Neural progenitor cell (in vitro differentiated cells): ENCODE measurements around the gene CRB2. TPM values are rescaled to one million over a fixed set of nuclear protein-coding genes. Genes with fewer than 3 reads are reported as not detected.

Source experiments
- DNase-seq: peaks from one replicate; pipeline ENCODE4 v3.0.0-alpha.2; 2016; ENCODE audit warnings: low spot score
- H2AFZ ChIP-seq: fragments of 200-600 bp; sonication (generic); replicated peaks from 2 replicates; pipeline ENCODE4 v1.6.1; 2016; ENCODE audit warnings: antibody characterized with exemption
- H3F3A ChIP-seq: fragments of 200-600 bp; sonication (generic); 2 replicates; pipeline ENCODE4 v1.6.1; 2016; ENCODE audit warnings: antibody characterized with exemption, low read depth
- H3K27ac ChIP-seq: fragments of 200-600 bp; sonication (generic); 2 replicates; pipeline ENCODE4 v1.5.1; 2016; ENCODE audit warnings: mild to moderate bottlenecking
- H3K27me3 ChIP-seq: fragments of 200-600 bp; sonication (generic); 2 replicates; pipeline ENCODE4 v1.6.1; 2016; ENCODE audit warnings: mild to moderate bottlenecking, moderate library complexity
- H3K36me3 ChIP-seq: fragments of 200-600 bp; sonication (generic); 2 replicates; pipeline ENCODE4 v1.5.1; 2016
- H3K4me1 ChIP-seq: fragments of 200-600 bp; sonication (generic); 2 replicates; pipeline ENCODE4 v1.6.1; 2016; ENCODE audit warnings: mixed run types
- H3K4me2 ChIP-seq: fragments of 200-600 bp; sonication (generic); 2 replicates; pipeline ENCODE4 v1.6.1; 2016
- H3K4me3 ChIP-seq: fragments of 200-600 bp; sonication (generic); 2 replicates; pipeline ENCODE4 v1.5.1; 2016
- H3K79me2 ChIP-seq: fragments of 200-600 bp; sonication (generic); 2 replicates; pipeline ENCODE4 v1.6.1; 2016; ENCODE audit warnings: low read depth
- H3K9ac ChIP-seq: fragments of 200-600 bp; sonication (generic); 2 replicates; pipeline ENCODE4 v1.6.1; 2016
- H3K9me3 ChIP-seq: fragments of 200-600 bp; sonication (generic); 2 replicates; pipeline ENCODE4 v1.5.1; 2016; ENCODE audit warnings: low read depth
- H4K20me1 ChIP-seq: fragments of 200-600 bp; sonication (generic); 2 replicates; pipeline ENCODE4 v1.6.1; 2016; ENCODE audit warnings: low read depth
- H3K27ac Mint-ChIP-seq: 3 replicates; pipeline ENCODE4 v1.8.0; 2021; ENCODE audit warnings: mixed read lengths
- H3K27me3 Mint-ChIP-seq: 2 replicates; pipeline ENCODE4 v1.8.0; 2022; ENCODE audit warnings: low read depth, mild to moderate bottlenecking, inconsistent platforms, moderate library complexity, mixed read lengths; ENCODE audit not compliant: insufficient read depth
- H3K36me3 Mint-ChIP-seq: 3 replicates; pipeline ENCODE4 v1.8.0; 2021; ENCODE audit warnings: mixed read lengths
- H3K4me1 Mint-ChIP-seq: 3 replicates; pipeline ENCODE4 v1.8.0; 2021; ENCODE audit warnings: mixed read lengths
- H3K4me3 Mint-ChIP-seq: 3 replicates; pipeline ENCODE4 v1.8.0; 2021; ENCODE audit warnings: mild to moderate bottlenecking, moderate library complexity, mixed read lengths
- H3K9me3 Mint-ChIP-seq: 3 replicates; pipeline ENCODE4 v1.8.0; 2020; ENCODE audit warnings: mixed read lengths
- CTCF ChIP-seq: fragments of 200-600 bp; sonication (generic); IDR thresholded peaks from 2 replicates; pipeline ENCODE4 v1.5.1; 2017; ENCODE audit warnings: antibody characterized with exemption, mild to moderate bottlenecking
- EZH2 ChIP-seq: fragments of 200-600 bp; sonication (generic); IDR thresholded peaks from 2 replicates; pipeline ENCODE4 v1.6.1; 2017; ENCODE audit warnings: antibody characterized with exemption, mild to moderate bottlenecking, moderate library complexity
- EZH2phosphoT487 ChIP-seq: fragments of 200-600 bp; sonication (generic); IDR thresholded peaks from 2 replicates; pipeline ENCODE4 v1.6.1; 2017; ENCODE audit warnings: antibody characterized with exemption
- total RNA-seq: library from RNA; depleted of rRNA; stranded (reverse); fragments of >200 nt; gene quantifications from 2 replicates; pipeline ENCODE4 v1.2.3, GENCODE V29; 2015; ENCODE audit warnings: low replicate concordance

Gene CRB2
- total RNA-seq, 1 donor from 2014 or later = 18.5 TPM

- Mint-ChIP-seq H3K4me1 (peaks cover 49% of the 10 kb centered on the region), H3K4me3 (no peak overlapping the region), H3K27me3 (peaks cover 15% of the 10 kb centered on the region), H3K36me3 (no peaks in the 10 kb centered on the region), H3K27ac (peak overlapping the region; percentile 64), H3K9me3 (peaks cover 5% of the 10 kb centered on the region)
- Histone ChIP-seq H3K4me2 (no peak overlapping the region), H3K9me3 (no peaks in the 10 kb centered on the region), H3K27ac (no peak overlapping the region), H3K9ac (no peak overlapping the region), H3K36me3 (no peaks in the 10 kb centered on the region), H3K27me3 (no peaks in the 10 kb centered on the region), H3F3A (peaks cover 19% of the 10 kb centered on the region), H2AFZ (no peak overlapping the region), H3K79me2 (no peaks in the 10 kb centered on the region), H4K20me1 (peaks cover 4% of the 10 kb centered on the region), H3K4me1 (peaks cover 6% of the 10 kb centered on the region), H3K4me3 (no peak overlapping the region)
- TF ChIP-seq EZH2phosphoT487 (no peak), EZH2 (no peak)
- no peak for DNase-seq
Observed at GRCh38 chr9:123389698-123390097, 33.7 kb downstream of the CRB2 start.

DNA sequence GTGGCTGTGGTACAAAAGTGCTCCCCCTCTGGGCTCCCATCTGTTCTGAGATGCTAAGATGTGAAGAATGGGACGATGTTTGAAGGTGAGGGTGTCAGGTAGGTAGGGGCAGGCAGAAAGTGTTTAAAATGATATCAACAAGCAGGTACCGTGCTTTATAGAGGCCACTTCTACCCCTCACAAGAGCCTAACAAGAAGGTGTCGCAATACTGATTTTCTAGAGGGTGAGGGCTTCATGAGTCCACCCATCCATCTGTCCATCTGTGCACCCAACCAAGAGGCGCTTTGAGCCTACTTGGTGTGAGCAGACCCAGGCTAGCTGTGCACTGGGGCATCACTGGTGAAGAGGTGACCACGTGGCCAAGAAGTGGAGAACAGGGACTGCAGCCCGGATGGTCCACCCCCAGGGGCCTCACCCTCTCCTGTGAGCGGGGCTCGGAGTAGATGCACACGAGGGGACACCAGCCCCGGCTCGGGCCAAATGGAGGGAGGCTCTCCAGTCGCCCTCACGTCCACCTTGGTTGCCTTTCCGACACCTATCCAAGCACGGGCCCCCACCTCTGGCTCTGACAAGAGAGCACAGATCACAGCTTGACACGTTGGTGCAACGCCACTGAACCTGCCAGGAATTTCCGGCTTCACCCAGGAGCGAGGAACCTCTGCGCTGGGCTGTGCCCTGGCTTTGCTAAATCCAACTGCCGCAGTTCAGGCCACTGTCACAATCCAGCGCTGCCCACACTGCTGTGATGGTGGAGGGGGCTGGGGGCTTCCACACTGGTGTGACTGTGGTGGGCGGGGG lies 34.5 kb downstream of the CRB2 start:
- H3F3A ChIP-seq = peaks cover 13% of the 10 kb centered on the region
- Mint-ChIP-seq H3K36me3 (no peaks in the 10 kb centered on the region), H3K27ac (peak overlapping the region; percentile 64), H3K27me3 (peaks cover 10% of the 10 kb centered on the region), H3K4me3 (no peak overlapping the region), H3K4me1 (peaks cover 50% of the 10 kb centered on the region), H3K9me3 (peaks cover 5% of the 10 kb centered on the region)
- no peaks in the 10 kb centered on the region for H3K36me3 ChIP-seq
- no peak overlapping the region for H3K4me2 ChIP-seq
- no peak overlapping the region for H3K27ac ChIP-seq
- no peaks in the 10 kb centered on the region for H4K20me1 ChIP-seq
- H3K27me3 ChIP-seq = no peaks in the 10 kb centered on the region
- DNase-seq = no peak
- no peak overlapping the region for H3K9ac ChIP-seq
- H2AFZ ChIP-seq = no peak overlapping the region
- H3K4me1 ChIP-seq = peaks cover 8% of the 10 kb centered on the region
- H3K4me3 ChIP-seq = no peak overlapping the region
- TF ChIP-seq EZH2 (no peak), CTCF (no peak), EZH2phosphoT487 (no peak)
- H3K9me3 ChIP-seq = no peaks in the 10 kb centered on the region
- no peaks in the 10 kb centered on the region for H3K79me2 ChIP-seq

DNA sequence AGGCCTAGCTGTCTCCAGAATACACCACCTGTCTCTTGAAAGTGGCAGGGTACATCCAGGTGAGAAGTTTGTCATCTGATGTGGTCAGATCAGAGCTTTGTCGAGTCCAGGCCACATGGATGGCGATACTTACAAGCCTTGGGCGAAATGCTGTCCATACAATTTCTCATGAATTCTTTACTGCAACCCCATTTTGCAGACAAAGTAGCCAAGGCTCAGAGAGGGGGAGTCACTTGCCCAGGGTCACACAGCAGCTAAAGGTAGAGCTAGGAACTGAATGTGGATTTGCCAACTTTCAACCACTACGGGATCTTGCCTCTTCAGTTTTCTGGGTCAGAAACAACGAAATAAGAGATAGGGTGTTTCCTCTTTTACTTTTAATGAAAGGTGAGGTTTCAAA lies 35.2 kb downstream of the CRB2 start:
- TF ChIP-seq EZH2phosphoT487 (no peak), CTCF (no peak), EZH2 (no peak)
- H3F3A ChIP-seq = peaks cover 8% of the 10 kb centered on the region

DNA sequence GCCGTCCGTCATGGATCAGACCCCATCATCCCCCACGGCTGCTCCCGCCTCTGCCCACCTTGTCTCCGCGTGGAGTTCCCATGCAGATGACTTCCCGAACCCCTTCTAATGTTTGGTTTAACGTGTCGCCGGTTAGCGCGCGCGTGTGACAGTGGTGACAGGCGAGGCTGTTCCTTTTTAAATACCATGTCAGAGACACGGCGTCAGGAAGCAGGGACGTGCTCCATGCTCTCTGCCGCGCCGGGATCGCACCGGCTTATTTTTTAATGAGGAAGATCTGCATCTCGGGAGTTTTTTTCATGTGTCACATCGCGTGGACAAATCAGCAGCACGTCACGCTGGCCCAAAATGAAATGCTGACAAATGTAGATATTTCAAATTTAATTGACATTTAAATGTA lies 35.9 kb downstream of the CRB2 start:
- peaks cover 10% of the 10 kb centered on the region for H3K27me3 Mint-ChIP-seq
- no peaks in the 10 kb centered on the region for H3K9me3 ChIP-seq
- no peak overlapping the region for H3K27ac ChIP-seq
- no peak overlapping the region for H2AFZ ChIP-seq
- H3K4me1 Mint-ChIP-seq = peaks cover 60% of the 10 kb centered on the region
- H3K27me3 ChIP-seq = no peaks in the 10 kb centered on the region
- H3K4me2 ChIP-seq = no peak overlapping the region
- H3K4me3 ChIP-seq = no peak overlapping the region
- H4K20me1 ChIP-seq = no peaks in the 10 kb centered on the region
- no peak overlapping the region for H3K9ac ChIP-seq
- no peak overlapping the region for H3K4me3 Mint-ChIP-seq
- H3K79me2 ChIP-seq = no peaks in the 10 kb centered on the region
- H3K27ac Mint-ChIP-seq = peak overlapping the region; percentile 80
- no peak for DNase-seq
- TF ChIP-seq EZH2 (no peak), EZH2phosphoT487 (no peak), CTCF (no peak)
- H3K36me3 ChIP-seq = no peaks in the 10 kb centered on the region
- peaks cover 10% of the 10 kb centered on the region for H3K4me1 ChIP-seq
- peaks cover 8% of the 10 kb centered on the region for H3F3A ChIP-seq
- H3K36me3 Mint-ChIP-seq = no peaks in the 10 kb centered on the region
- H3K9me3 Mint-ChIP-seq = peaks cover 5% of the 10 kb centered on the region

More for the DNA sequence above, 35.2 kb downstream of the CRB2 start:
- Mint-ChIP-seq H3K4me3 (peak overlapping the region; percentile 17), H3K27ac (no peak overlapping the region), H3K4me1 (peaks cover 55% of the 10 kb centered on the region), H3K27me3 (peaks cover 10% of the 10 kb centered on the region), H3K9me3 (peaks cover 5% of the 10 kb centered on the region), H3K36me3 (no peaks in the 10 kb centered on the region)
- Histone ChIP-seq H3K9ac (no peak overlapping the region), H3K36me3 (no peaks in the 10 kb centered on the region), H3K27ac (no peak overlapping the region), H3K9me3 (no peaks in the 10 kb centered on the region), H3K79me2 (no peaks in the 10 kb centered on the region), H3K27me3 (no peaks in the 10 kb centered on the region), H3K4me3 (no peak overlapping the region), H3K4me1 (peaks cover 10% of the 10 kb centered on the region), H4K20me1 (no peaks in the 10 kb centered on the region), H2AFZ (no peak overlapping the region), H3K4me2 (no peak overlapping the region)
- no peak for DNase-seq
